AG09319 (cell line): ENCODE measurements around the gene SVIL.
"Not testable (repeated sequence)": the region's sequence is repeated elsewhere in the genome, so short reads cannot be mapped to it uniquely, and the experiment has no call there.

Experiments
- DNase-seq: peaks from one replicate; pipeline ENCODE4 v3.0.0-alpha.2; 2010; ENCODE audit warnings: low read depth; ENCODE audit errors: extremely low read depth
- TF ChIP-seq, protein P1 (sequence below): IDR thresholded peaks from 2 replicates; pipeline ENCODE4 v1.5.1; 2011; ENCODE audit warnings: low read depth, mild to moderate bottlenecking, inconsistent platforms, low read length, moderate library complexity

Gene SVIL

DNA sequence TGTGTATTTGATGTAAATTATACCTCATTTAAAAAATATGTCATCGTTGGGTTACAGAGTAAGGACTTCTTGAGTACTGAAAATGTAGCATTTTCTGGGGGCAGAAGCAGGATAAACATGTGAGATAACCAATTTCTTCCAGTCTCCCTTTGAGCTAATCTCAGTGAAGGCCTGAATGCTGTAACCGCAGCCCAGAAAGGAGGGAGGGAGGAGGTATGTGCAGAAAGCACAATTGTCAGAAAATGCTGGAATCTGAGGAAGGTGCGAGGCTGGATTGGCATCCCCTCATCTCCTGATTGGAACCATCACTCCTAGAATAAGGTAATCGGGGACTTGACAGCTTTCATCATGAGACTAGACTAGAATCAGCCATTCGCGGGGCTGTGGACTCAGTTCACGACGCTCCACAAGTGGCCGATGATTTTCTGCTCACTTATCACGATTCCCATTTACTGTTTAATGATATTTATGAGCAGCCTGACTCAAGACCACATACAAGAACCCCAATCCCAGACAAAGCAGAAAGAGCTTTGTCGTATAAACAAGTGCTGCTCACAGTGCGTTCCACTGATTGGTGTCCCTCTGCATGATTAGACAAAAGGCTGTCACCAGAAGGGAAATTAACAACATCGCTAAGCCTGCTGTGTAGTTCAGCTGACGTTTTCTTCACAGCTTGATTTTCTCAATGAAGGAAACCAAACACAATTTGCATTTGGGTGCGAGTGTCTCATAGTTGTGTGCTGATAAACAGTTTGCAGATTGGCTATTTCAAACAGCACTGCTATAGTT is 93.2 kb downstream of the SVIL start:
- TF ChIP-seq, protein P1, sequence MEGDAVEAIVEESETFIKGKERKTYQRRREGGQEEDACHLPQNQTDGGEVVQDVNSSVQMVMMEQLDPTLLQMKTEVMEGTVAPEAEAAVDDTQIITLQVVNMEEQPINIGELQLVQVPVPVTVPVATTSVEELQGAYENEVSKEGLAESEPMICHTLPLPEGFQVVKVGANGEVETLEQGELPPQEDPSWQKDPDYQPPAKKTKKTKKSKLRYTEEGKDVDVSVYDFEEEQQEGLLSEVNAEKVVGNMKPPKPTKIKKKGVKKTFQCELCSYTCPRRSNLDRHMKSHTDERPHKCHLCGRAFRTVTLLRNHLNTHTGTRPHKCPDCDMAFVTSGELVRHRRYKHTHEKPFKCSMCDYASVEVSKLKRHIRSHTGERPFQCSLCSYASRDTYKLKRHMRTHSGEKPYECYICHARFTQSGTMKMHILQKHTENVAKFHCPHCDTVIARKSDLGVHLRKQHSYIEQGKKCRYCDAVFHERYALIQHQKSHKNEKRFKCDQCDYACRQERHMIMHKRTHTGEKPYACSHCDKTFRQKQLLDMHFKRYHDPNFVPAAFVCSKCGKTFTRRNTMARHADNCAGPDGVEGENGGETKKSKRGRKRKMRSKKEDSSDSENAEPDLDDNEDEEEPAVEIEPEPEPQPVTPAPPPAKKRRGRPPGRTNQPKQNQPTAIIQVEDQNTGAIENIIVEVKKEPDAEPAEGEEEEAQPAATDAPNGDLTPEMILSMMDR, result no peak
- no peak for DNase-seq

DNA sequence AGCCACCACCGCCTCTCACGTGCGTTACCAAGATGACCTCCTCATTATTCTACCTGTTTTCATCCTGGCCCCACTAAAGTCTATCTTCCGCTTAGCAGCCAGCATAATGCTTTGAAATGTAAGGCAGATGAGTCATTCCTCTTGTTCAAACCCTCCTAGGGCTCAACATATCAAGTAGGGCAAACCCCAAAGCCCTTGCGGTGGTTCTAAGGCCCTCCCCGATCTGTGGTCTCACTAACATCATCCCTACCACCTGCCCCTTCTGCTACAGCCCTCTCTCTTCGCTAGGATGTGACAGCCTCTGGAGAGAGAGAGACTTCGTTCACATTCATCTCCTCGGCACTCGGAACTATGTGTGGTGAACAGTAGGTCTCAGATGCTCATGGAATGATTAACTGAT is 94.8 kb downstream of the SVIL start:
- TF ChIP-seq, protein P1, result no peak
- no peak for DNase-seq

DNA sequence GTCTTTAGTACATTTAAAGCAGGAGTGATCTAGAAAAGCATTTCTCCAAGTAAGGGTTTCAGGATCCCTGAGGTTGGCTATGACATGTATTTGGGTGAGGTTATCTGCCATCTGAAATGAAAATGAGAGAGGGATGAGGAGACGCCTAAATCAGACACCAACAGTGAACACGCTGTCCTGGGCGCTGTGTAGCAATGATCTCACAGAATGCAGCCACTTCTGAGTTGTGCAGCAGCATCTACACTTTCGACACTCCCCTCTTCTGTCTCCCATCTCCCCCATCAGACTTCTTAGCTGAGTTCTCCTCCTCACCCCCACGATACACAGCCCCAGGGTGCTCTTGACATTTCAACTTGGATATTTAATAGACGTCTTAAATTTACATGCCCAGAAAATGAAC is 95.4 kb downstream of the SVIL start:
- DNase-seq, result no peak
- TF ChIP-seq, protein P1, result no peak

DNA sequence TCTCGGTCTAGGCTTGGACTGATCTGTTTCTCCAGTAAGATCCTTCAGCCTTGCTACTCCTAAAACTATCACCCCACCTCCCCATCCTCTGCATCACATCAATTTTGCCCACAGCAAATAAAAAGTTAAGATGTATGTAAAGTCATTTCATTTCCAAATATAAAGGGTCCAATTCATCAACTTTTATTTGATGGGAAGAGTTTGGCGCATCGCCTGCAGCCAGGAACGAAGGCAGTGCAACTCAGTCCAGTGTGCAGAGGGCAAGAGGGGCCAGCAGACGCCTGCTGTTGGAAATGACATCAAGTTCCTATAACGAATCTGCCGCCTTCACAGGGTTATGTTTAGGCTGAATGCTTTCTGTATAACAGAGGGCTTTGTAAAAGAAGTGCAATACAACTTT is 97.0 kb downstream of the SVIL start:
- TF ChIP-seq, protein P1, result no peak
- DNase-seq, result no peak

DNA sequence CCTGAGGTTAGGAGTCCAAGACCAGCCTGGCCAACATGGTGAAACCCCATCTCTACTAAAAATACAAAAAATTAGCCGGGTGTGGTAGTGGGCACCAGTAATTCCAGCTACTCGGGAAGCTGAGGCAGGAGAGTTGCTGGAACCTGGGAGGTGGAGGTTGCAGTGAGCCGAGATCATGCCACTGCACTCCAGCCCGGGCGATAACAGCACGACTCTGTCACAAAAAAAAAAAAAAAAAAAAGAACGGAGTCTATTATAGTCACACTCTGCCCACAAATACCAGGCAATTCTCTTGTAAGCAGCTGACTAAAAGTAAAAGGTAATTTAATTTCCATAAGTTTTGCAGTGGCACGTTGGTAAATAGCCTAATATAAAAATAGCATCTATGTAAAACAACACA is 98.1 kb downstream of the SVIL start:
- not testable (repeated sequence) for DNase-seq

DNA sequence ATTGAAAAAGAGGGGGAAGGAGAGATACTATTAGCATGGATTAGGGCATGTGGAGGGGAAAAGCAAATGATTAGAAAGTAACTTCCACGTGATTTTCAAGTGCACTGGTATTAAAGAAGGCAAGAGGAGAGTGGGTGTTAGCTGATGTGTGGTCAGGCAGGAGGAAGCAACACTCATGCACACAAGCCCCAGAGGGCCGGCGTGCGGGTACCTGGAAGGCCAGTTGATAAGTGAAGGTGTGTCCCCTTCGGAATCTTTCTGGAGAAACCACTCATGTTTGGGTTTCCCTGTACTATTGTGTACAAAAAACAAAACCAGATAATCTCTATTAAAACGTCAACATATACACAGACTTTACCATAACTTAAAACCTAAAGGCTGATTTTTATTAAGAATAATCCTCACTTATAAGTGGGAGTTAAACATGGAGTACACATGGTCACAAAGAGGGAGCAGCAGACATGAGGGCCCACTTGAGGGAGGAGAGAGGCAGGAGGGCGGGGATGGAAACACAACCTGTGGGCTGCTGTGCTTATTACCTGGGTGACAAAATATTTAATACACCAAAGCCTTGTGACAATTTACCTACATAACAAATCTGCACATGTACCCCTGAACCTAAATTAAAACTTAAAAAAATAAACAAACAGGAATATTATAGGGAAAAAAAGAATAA is 98.9 kb downstream of the SVIL start:
- TF ChIP-seq, protein P1, result no peak
- DNase-seq, result no peak

DNA sequence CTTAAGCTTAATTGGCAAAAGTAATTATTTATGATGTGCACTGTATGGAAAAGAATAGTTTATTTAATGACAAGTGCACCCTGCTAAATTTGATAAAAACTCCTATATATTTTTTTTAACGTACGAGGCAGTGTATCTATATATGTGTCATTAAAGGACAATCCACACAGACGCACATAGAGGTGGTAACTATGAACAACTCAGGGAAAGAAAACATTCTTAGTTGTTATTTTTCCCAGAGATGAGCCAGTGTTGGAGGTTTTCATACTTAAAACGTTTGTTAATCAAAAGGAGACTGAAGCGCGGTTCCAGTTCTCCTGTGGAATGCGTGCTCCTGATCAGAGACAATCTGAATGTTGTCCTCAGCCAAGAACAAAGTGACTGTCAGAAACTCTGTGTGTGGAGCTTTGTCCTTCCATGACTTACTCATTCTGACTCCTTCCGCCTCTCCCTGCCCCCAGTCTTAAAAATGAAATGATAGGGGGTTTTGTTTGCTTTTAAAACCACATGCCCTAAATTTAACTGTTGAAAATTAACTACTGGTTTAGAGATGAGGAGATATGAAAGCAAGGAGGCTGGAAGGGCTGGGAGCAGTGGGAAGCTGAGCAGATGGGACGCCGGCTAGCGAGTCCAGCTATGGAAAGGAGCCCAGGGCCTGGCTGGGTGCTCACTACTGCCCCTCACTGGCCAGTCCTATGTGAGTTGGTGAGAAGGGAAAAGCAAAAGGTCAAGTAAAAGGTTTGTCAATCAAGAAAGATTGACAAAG is 99.6 kb downstream of the SVIL start:
- TF ChIP-seq, protein P1, result peak; percentile 92
- peak; percentile 70 for DNase-seq
